ENCODE data around the gene SOX18. TPM values are rescaled to one million over a fixed set of nuclear protein-coding genes. Genes with fewer than 3 reads are reported as not detected.

The SOX18 gene
- total and polyA plus RNA-seq, 2 of the 13 experiments (the other 11 are each of a cell fraction or from before 2014, with no cell fraction given) = 1.6 to 1.9 TPM

DNA sequence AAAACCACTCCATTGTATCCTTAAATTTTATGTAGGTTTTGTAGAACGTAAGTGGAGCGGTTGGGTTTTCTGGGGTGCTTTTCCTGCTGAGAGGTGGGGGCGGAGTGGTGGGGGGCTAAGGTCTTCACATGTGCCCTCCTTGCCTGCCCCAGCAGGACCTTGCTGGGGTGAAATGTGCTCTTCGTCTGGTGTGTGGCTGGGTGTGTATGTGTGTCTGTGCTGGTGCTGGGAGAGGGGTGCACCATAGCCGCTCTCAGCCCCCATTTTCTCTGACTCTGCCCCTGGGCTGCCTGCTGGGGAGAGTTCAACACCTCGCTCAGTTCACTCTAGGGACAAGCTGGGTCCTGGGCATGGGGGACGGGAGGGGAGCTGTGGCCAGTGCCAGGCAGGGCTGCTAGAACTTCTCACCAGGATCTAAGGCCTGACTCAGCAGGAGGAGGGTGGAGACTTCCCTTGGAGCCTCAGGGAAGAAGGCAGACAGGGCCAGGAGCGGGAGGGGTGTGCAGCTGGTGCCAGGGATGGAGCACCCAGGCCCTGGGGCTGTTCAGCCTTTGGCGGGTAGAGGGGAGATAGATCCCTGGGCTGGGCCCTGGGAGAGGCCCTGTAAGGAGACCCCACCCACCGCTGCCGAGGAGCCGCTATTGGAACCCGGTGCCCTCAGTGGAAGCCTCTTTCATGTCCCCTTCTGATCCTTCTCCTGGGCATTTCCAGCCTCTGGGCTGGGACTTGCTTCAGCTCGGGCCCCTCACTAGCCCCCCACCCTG is 4.8 kb downstream of the SOX18 start (continued):
- no peak for TF ChIP-seq TMF1 (CRISPR knock-in tag; IDR thresholded peaks at IDR 0.05; ENCODE audit: low read depth)
- no peak for TF ChIP-seq SMC3 (IDR thresholded peaks at IDR 0.05; ENCODE audit: low read length)
- TF ChIP-seq, protein P1, sequence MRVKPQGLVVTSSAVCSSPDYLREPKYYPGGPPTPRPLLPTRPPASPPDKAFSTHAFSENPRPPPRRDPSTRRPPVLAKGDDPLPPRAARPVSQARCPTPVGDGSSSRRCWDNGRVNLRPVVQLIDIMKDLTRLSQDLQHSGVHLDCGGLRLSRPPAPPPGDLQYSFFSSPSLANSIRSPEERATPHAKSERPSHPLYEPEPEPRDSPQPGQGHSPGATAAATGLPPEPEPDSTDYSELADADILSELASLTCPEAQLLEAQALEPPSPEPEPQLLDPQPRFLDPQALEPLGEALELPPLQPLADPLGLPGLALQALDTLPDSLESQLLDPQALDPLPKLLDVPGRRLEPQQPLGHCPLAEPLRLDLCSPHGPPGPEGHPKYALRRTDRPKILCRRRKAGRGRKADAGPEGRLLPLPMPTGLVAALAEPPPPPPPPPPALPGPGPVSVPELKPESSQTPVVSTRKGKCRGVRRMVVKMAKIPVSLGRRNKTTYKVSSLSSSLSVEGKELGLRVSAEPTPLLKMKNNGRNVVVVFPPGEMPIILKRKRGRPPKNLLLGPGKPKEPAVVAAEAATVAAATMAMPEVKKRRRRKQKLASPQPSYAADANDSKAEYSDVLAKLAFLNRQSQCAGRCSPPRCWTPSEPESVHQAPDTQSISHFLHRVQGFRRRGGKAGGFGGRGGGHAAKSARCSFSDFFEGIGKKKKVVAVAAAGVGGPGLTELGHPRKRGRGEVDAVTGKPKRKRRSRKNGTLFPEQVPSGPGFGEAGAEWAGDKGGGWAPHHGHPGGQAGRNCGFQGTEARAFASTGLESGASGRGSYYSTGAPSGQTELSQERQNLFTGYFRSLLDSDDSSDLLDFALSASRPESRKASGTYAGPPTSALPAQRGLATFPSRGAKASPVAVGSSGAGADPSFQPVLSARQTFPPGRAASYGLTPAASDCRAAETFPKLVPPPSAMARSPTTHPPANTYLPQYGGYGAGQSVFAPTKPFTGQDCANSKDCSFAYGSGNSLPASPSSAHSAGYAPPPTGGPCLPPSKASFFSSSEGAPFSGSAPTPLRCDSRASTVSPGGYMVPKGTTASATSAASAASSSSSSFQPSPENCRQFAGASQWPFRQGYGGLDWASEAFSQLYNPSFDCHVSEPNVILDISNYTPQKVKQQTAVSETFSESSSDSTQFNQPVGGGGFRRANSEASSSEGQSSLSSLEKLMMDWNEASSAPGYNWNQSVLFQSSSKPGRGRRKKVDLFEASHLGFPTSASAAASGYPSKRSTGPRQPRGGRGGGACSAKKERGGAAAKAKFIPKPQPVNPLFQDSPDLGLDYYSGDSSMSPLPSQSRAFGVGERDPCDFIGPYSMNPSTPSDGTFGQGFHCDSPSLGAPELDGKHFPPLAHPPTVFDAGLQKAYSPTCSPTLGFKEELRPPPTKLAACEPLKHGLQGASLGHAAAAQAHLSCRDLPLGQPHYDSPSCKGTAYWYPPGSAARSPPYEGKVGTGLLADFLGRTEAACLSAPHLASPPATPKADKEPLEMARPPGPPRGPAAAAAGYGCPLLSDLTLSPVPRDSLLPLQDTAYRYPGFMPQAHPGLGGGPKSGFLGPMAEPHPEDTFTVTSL (CRISPR knock-in tag; IDR thresholded peaks at IDR 0.05; ENCODE audit: borderline replicate concordance) = no peak
- TF ChIP-seq, protein P2, sequence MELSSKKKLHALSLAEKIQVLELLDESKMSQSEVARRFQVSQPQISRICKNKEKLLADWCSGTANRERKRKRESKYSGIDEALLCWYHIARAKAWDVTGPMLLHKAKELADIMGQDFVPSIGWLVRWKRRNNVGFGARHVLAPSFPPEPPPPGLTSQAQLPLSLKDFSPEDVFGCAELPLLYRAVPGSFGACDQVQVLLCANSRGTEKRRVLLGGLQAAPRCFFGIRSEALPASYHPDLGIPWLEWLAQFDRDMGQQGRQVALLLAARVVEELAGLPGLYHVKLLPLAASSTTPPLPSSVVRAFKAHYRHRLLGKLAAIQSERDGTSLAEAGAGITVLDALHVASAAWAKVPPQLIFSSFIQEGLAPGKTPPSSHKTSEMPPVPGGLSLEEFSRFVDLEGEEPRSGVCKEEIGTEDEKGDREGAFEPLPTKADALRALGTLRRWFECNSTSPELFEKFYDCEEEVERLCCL (CRISPR knock-in tag; IDR thresholded peaks at IDR 0.05; ENCODE audit: borderline replicate concordance) = no peak
- TF ChIP-seq ZNF3 (CRISPR knock-in tag; IDR thresholded peaks at IDR 0.05) = no peak
- TF ChIP-seq, protein P3, sequence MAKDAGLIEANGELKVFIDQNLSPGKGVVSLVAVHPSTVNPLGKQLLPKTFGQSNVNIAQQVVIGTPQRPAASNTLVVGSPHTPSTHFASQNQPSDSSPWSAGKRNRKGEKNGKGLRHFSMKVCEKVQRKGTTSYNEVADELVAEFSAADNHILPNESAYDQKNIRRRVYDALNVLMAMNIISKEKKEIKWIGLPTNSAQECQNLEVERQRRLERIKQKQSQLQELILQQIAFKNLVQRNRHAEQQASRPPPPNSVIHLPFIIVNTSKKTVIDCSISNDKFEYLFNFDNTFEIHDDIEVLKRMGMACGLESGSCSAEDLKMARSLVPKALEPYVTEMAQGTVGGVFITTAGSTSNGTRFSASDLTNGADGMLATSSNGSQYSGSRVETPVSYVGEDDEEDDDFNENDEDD (CRISPR knock-in tag; IDR thresholded peaks at IDR 0.05; ENCODE audit: borderline replicate concordance) = no peak
- TF ChIP-seq, protein P4, sequence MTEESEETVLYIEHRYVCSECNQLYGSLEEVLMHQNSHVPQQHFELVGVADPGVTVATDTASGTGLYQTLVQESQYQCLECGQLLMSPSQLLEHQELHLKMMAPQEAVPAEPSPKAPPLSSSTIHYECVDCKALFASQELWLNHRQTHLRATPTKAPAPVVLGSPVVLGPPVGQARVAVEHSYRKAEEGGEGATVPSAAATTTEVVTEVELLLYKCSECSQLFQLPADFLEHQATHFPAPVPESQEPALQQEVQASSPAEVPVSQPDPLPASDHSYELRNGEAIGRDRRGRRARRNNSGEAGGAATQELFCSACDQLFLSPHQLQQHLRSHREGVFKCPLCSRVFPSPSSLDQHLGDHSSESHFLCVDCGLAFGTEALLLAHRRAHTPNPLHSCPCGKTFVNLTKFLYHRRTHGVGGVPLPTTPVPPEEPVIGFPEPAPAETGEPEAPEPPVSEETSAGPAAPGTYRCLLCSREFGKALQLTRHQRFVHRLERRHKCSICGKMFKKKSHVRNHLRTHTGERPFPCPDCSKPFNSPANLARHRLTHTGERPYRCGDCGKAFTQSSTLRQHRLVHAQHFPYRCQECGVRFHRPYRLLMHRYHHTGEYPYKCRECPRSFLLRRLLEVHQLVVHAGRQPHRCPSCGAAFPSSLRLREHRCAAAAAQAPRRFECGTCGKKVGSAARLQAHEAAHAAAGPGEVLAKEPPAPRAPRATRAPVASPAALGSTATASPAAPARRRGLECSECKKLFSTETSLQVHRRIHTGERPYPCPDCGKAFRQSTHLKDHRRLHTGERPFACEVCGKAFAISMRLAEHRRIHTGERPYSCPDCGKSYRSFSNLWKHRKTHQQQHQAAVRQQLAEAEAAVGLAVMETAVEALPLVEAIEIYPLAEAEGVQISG (CRISPR knock-in tag; IDR thresholded peaks at IDR 0.05) = no peak
- TF ChIP-seq, protein P5, sequence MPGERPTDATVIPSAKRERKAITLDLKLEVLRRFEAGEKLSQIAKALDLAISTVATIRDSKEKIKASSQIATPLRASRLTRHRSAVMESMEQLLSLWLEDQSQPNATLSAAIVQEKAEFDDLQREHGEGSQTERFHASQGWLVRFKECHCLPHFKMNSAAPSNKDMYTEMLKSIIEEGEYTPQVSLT (CRISPR knock-in tag; IDR thresholded peaks at IDR 0.05; ENCODE audit: borderline replicate concordance, low read depth) = no peak
- TF ChIP-seq HMG20B (CRISPR knock-in tag; conservative IDR thresholded peaks at IDR 0.05) = no peak
- TF ChIP-seq GPN1 (CRISPR knock-in tag; IDR thresholded peaks at IDR 0.05; ENCODE audit: borderline replicate concordance) = no peak
- TF ChIP-seq SCMH1 (CRISPR knock-in tag; IDR thresholded peaks at IDR 0.05; ENCODE audit: borderline replicate concordance) = no peak
- TF ChIP-seq, protein P6, sequence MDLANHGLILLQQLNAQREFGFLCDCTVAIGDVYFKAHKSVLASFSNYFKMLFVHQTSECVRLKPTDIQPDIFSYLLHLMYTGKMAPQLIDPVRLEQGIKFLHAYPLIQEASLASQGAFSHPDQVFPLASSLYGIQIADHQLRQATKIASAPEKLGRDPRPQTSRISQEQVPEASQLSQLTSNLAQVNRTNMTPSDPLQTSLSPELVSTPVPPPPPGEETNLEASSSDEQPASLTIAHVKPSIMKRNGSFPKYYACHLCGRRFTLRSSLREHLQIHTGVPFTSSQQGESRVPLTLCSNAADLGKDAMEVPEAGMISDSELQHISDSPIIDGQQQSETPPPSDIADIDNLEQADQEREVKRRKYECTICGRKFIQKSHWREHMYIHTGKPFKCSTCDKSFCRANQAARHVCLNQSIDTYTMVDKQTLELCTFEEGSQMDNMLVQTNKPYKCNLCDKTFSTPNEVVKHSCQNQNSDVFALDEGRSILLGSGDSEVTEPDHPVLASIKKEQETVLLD (CRISPR knock-in tag; IDR thresholded peaks at IDR 0.05; ENCODE audit: low read depth) = no peak
- TF ChIP-seq ZNF839 (CRISPR knock-in tag; IDR thresholded peaks at IDR 0.05; ENCODE audit: borderline replicate concordance) = no peak
- TF ChIP-seq ATM (IDR thresholded peaks at IDR 0.05; ENCODE audit: borderline replicate concordance) = no peak

All from HepG2 (cell line).